Mononuclear cell (primary cell): ENCODE measurements around the gene EIF3B. TPM values are rescaled to one million over a fixed set of nuclear protein-coding genes. Genes with fewer than 3 reads are reported as not detected.
"Not testable (repeated sequence)": the region's sequence is repeated elsewhere in the genome, so short reads cannot be mapped to it uniquely, and the experiment has no call there.

Source experiments
- H3K27me3 ChIP-seq: 2 replicates; pipeline ENCODE4 v1.6.0; 2011; ENCODE audit warnings: low read length, control low read depth; ENCODE audit not compliant: insufficient read depth
- H3K4me1 ChIP-seq: 2 replicates; pipeline ENCODE4 v1.5.1; 2011; ENCODE audit warnings: mild to moderate bottlenecking, low read length, control low read depth; ENCODE audit not compliant: insufficient read depth
- H3K4me3 ChIP-seq: 2 replicates; pipeline ENCODE4 v1.5.1; 2011; ENCODE audit warnings: mild to moderate bottlenecking, low read length, moderate library complexity
- H3K9me3 ChIP-seq: 2 replicates; pipeline ENCODE4 v1.5.1; 2011; ENCODE audit warnings: low read depth, mild to moderate bottlenecking, control low read depth, low read length
- total RNA-seq: library from RNA; depleted of rRNA; stranded (reverse); fragments of >200 nt; gene quantifications from one replicate; pipeline ENCODE4 v1.2.3, GENCODE V29; 2012

Gene EIF3B
- total RNA-seq, 1 donor = 119 TPM

DNA sequence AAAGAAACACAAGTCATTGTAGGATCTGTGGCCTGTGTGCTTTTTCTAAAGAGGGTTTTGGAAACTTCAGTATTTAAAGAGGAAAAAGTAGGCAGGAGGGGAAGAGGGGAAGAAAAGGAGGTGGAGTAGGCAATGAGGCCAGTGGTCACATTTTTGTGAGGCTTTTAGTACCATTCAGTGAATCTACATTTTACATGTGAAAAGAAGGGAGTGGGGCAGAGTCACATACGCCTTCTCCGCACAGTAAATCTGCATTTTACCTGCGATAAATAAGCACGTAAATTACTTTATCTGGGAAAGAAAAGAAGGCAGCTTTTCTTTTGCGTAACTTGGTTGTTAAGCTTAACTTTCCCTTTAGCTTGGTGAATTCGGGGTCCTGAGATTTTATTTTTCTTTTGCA is 62.0 kb downstream of the EIF3B start:
- Histone ChIP-seq H3K9me3 (no peaks in the 10 kb centered on the region), H3K4me3 (no peak overlapping the region), H3K27me3 (no peaks in the 10 kb centered on the region), H3K4me1 (peaks cover 78% of the 10 kb centered on the region)

- H3K4me3 ChIP-seq, H3K9me3 ChIP-seq, H3K27me3 ChIP-seq: not testable (repeated sequence)
- peaks cover 76% of the 10 kb centered on the region for H3K4me1 ChIP-seq
These were observed 62.6 kb downstream of the EIF3B start for GRCh38 chr7:2417178-2417577.

DNA sequence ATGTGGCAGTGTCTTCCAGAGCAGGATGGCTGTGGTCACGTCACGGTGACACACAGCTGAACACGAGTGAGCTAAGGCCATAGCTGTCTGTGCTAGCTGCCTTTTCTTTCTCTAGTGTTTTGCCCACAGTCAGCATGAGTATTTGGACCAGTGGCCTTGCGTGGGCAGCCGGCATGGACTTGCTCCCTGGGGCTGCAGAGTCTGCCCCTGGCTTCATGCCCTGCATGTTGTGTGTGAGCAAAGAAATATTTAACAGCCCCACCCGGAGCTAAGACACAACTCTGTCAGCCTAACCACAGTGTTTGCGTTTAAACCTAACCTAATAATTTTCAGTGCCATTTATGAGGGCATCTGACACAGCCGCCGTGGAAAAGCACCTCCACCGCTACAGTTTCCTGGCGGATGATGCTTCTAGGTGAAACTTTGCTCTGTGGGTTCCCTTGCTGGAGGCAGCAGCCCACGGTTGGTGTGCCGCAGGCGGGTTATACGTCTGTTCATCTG is 63.4 kb downstream of the EIF3B start:
- Histone ChIP-seq H3K4me3 (no peak overlapping the region), H3K9me3 (no peaks in the 10 kb centered on the region), H3K27me3 (no peaks in the 10 kb centered on the region), H3K4me1 (peaks cover 69% of the 10 kb centered on the region)

- H3K4me3 ChIP-seq = no peak overlapping the region
- H3K4me1 ChIP-seq = peaks cover 54% of the 10 kb centered on the region
- no peaks in the 10 kb centered on the region for H3K9me3 ChIP-seq
- H3K27me3 ChIP-seq = no peaks in the 10 kb centered on the region
These were observed 65.7 kb downstream of the EIF3B start for GRCh38 chr7:2420216-2420933.

GRCh38 chr7:2421943-2422310 is 67.3 kb downstream of the EIF3B start:
- H3K27me3 ChIP-seq = no peaks in the 10 kb centered on the region
- no peak overlapping the region for H3K4me3 ChIP-seq
- H3K4me1 ChIP-seq = peaks cover 39% of the 10 kb centered on the region
- no peaks in the 10 kb centered on the region for H3K9me3 ChIP-seq

- H3K27me3 ChIP-seq = no peaks in the 10 kb centered on the region
These were observed 71.1 kb downstream of the EIF3B start for GRCh38 chr7:2425749-2426148.

More at GRCh38 chr7:2425749-2426148, 71.1 kb downstream of the EIF3B start:
- H3K4me3 ChIP-seq = no peak overlapping the region
- H3K4me1 ChIP-seq = peaks cover 13% of the 10 kb centered on the region
- no peaks in the 10 kb centered on the region for H3K9me3 ChIP-seq

Other genes with a start within 250 kb of the EIF3B start
- gene MAD1L1, start 121.9 kb upstream of the EIF3B start, total RNA-seq = 74.2 TPM
- 4.4 TPM for gene MRM2, start 112.6 kb upstream of the EIF3B start, total RNA-seq
- gene NUDT1, start 112.6 kb upstream of the EIF3B start, total RNA-seq = 10.5 TPM
- 9.7 TPM for gene SNX8, start 40.4 kb upstream of the EIF3B start, total RNA-seq
- 3.0 TPM for gene CHST12, start 48.8 kb downstream of the EIF3B start, total RNA-seq
- gene GRIFIN, start 121.6 kb downstream of the EIF3B start, total RNA-seq = not detected
- gene LFNG, start 164.9 kb downstream of the EIF3B start, total RNA-seq = 101 TPM
- gene BRAT1, start 200.7 kb downstream of the EIF3B start, total RNA-seq = 7.7 TPM
- gene IQCE, start 204.2 kb downstream of the EIF3B start, total RNA-seq = 2.7 TPM